ENCODE results near the gene PPARG. TPM values are rescaled to one million over a fixed set of nuclear protein-coding genes. Genes with fewer than 3 reads are reported as not detected.
A peak's percentile ranks its signal among the peaks of the same experiment; 100 is the strongest.

PPARG gene
- total RNA-seq, 1 experiment from 2014 or later, result 61.5 TPM

DNA sequence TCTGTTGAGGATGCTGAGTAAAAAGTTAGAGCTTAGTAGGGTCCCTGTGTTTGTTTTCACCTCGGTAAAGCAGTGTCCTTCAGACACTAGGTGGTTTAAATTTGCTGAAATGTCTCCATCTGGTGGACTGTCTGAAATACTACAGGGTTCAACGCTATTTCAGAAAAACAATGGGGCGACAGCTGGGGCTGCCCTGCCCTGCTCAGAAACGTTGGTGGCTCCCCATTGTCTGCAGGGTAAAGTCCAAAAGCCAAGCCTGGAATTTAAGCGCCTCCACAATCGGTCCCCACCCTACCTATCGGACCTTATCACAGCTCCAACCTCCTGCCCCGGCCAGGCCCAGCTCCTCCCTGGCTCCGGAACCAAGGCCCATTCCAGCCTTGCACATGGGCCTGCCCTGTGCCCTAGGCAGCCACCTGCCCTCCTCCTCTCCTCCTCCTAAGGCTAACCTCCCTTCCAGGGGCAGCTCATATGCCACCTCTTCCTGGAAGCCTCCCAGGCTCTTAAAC lies 191.1 kb downstream of the PPARG start:
- no peak for DNase-seq
- BruUV-seq (replicated peaks), result no TSS peak

DNA sequence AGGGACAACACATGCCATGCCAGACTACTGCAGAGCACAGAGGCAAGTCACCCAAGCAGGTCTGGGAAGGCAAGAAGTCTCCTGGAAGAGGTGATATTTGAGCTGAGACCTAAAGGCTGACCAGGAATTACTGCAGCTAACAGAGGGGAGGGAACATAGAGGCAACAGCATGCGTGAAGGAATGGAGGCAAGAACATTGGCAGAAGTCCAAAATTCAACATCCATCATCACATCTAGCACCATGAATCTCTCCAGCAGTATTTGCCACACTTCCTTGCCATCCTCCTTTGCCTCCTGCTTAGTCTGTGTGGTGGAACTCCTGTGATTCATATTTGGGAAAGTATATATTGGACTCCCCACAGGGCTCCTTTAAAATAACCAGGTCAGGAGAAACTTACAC lies 194.5 kb downstream of the PPARG start:
- H3K27ac ChIP-seq, result peak overlapping the region; percentile 34
- H3K36me3 ChIP-seq (ENCODE audit: low read depth), result peaks cover 18% of the 10 kb centered on the region
- H3K4me1 ChIP-seq (replicated peaks; ENCODE audit: insufficient read depth), result peaks cover 43% of the 10 kb centered on the region
- H3K79me2 ChIP-seq (ENCODE audit: low read depth), result peaks cover 52% of the 10 kb centered on the region
- intact Hi-C loops (cut with micrococcal nuclease; ENCODE audit: unreplicated experiment), result loop anchor here (5.0 kb wide), 3 partner anchors 74 to 409 kb away; partner anchors contain the start of gene MKRN2
- peak overlapping the region; percentile 78 for H3K4me3 ChIP-seq
- peak overlapping the region; percentile 67 for H2AFZ ChIP-seq
- TF ChIP-seq, protein P1, sequence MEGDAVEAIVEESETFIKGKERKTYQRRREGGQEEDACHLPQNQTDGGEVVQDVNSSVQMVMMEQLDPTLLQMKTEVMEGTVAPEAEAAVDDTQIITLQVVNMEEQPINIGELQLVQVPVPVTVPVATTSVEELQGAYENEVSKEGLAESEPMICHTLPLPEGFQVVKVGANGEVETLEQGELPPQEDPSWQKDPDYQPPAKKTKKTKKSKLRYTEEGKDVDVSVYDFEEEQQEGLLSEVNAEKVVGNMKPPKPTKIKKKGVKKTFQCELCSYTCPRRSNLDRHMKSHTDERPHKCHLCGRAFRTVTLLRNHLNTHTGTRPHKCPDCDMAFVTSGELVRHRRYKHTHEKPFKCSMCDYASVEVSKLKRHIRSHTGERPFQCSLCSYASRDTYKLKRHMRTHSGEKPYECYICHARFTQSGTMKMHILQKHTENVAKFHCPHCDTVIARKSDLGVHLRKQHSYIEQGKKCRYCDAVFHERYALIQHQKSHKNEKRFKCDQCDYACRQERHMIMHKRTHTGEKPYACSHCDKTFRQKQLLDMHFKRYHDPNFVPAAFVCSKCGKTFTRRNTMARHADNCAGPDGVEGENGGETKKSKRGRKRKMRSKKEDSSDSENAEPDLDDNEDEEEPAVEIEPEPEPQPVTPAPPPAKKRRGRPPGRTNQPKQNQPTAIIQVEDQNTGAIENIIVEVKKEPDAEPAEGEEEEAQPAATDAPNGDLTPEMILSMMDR (conservative IDR thresholded peaks at IDR 0.05), result no peak
- no peak for TF ChIP-seq EZH2 (IDR thresholded peaks at IDR 0.05; ENCODE audit: low read depth)
- ChIA-PET POLR2A (ENCODE audit: unreplicated experiment) (no interaction called here), CTCF (interaction anchor here (0.6 to 1.4 kb wide), 2 partner anchors 25 to 46 kb away, joined by 3 to 8 read pairs; no protein-coding TSS in a partner anchor)
- peak overlapping the region; percentile 80 for H3K4me2 ChIP-seq
- H3K27me3 ChIP-seq (ENCODE audit: insufficient read depth, low read depth), result no peaks in the 10 kb centered on the region
- H3F3A ChIP-seq (ENCODE audit: insufficient read depth, low read depth), result peaks cover 34% of the 10 kb centered on the region
- no peak for DNase-seq
- no peaks in the 10 kb centered on the region for H3K9me3 ChIP-seq (ENCODE audit: insufficient read depth, low read depth)
- no peaks in the 10 kb centered on the region for H4K20me1 ChIP-seq (ENCODE audit: insufficient read depth)
- no TSS peak for BruUV-seq (replicated peaks)
- H3K9me2 ChIP-seq (ENCODE audit: insufficient read depth), result no peaks in the 10 kb centered on the region

More for the DNA sequence above, 191.1 kb downstream of the PPARG start:
- H3K36me3 ChIP-seq (ENCODE audit: low read depth), result no peaks in the 10 kb centered on the region
- TF ChIP-seq, protein P1 (conservative IDR thresholded peaks at IDR 0.05), result peak; percentile 94
- no peak for TF ChIP-seq EZH2 (IDR thresholded peaks at IDR 0.05; ENCODE audit: low read depth)
- intact Hi-C loops (cut with micrococcal nuclease; ENCODE audit: unreplicated experiment), result loop anchor here (1.0 to 5.0 kb wide), 8 partner anchors 35 to 412 kb away; partner anchors contain the start of genes MKRN2 and PPARG
- no peak overlapping the region for H3K4me3 ChIP-seq
- peak overlapping the region; percentile 27 for H3K4me2 ChIP-seq
- POLR2A ChIA-PET (ENCODE audit: unreplicated experiment), result interaction anchor here (0.6 kb wide), 1 partner anchor 208 kb away, joined by 10 read pairs; no protein-coding TSS in a partner anchor
- peaks cover 18% of the 10 kb centered on the region for H3K79me2 ChIP-seq (ENCODE audit: low read depth)
- H3K9me3 ChIP-seq (ENCODE audit: insufficient read depth, low read depth), result no peaks in the 10 kb centered on the region
- H3K27ac ChIP-seq, result peak overlapping the region; percentile 82
- peaks cover 65% of the 10 kb centered on the region for H3K4me1 ChIP-seq (replicated peaks; ENCODE audit: insufficient read depth)
- no peaks in the 10 kb centered on the region for H3K9me2 ChIP-seq (ENCODE audit: insufficient read depth)
- no peaks in the 10 kb centered on the region for H4K20me1 ChIP-seq (ENCODE audit: insufficient read depth)
- CTCF ChIA-PET, result interaction anchor here (0.5 to 1.7 kb wide), 14 partner anchors 44 to 355 kb away, joined by 3 to 10 read pairs (median 4); no protein-coding TSS in a partner anchor
- H3F3A ChIP-seq (ENCODE audit: insufficient read depth, low read depth), result peaks cover 50% of the 10 kb centered on the region
- H2AFZ ChIP-seq, result 0 out of 2 replicates have a peak overlapping the region, but pooled peaks have one; percentile 32
- no peaks in the 10 kb centered on the region for H3K27me3 ChIP-seq (ENCODE audit: insufficient read depth, low read depth)

DNA sequence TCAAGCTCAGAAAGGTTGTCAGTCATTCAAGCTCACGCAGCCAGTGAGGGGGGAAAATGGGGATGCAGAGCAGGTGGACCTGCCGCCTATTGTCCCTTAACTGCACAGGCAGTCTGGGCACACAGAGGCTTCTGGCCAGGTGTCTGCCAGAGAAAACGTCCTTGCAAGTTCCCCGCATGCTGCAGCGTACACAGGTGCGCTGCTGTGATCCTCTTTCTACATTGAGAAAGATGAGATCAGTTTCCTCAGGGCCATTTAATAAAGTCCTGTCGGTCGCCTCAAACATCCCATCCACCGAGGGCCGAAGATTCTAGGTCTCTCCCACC lies 195.0 kb downstream of the PPARG start:
- H3K27ac ChIP-seq, result peak overlapping the region; percentile 34
- peaks cover 39% of the 10 kb centered on the region for H3K4me1 ChIP-seq (replicated peaks; ENCODE audit: insufficient read depth)
- TSS peak; percentile 91 for BruUV-seq (replicated peaks)

More for the DNA sequence above, 195.0 kb downstream of the PPARG start:
- TF ChIP-seq, protein P1 (conservative IDR thresholded peaks at IDR 0.05), result no peak
- TF ChIP-seq EZH2 (IDR thresholded peaks at IDR 0.05; ENCODE audit: low read depth), result no peak
- peak overlapping the region; percentile 78 for H3K4me3 ChIP-seq
- peak overlapping the region; percentile 67 for H2AFZ ChIP-seq
- intact Hi-C loops (cut with micrococcal nuclease; ENCODE audit: unreplicated experiment), result loop anchor here (5.0 kb wide), 3 partner anchors 73 to 408 kb away; partner anchors contain the start of gene MKRN2
- POLR2A ChIA-PET (ENCODE audit: unreplicated experiment), result interaction anchor here (0.5 to 0.7 kb wide), 2 partner anchors 78 to 274 kb away, joined by 3 read pairs; no protein-coding TSS in a partner anchor
- peak overlapping the region; percentile 80 for H3K4me2 ChIP-seq
- peaks cover 34% of the 10 kb centered on the region for H3F3A ChIP-seq (ENCODE audit: insufficient read depth, low read depth)
- no peak for DNase-seq
- no peaks in the 10 kb centered on the region for H4K20me1 ChIP-seq (ENCODE audit: insufficient read depth)
- no peaks in the 10 kb centered on the region for H3K9me2 ChIP-seq (ENCODE audit: insufficient read depth)
- H3K27me3 ChIP-seq (ENCODE audit: insufficient read depth, low read depth), result no peaks in the 10 kb centered on the region
- peaks cover 23% of the 10 kb centered on the region for H3K36me3 ChIP-seq (ENCODE audit: low read depth)
- CTCF ChIA-PET, result interaction anchor here (0.6 to 1.4 kb wide), 3 partner anchors 25 to 379 kb away, joined by 3 to 8 read pairs (median 3); no protein-coding TSS in a partner anchor
- H3K9me3 ChIP-seq (ENCODE audit: insufficient read depth, low read depth), result no peaks in the 10 kb centered on the region
- H3K79me2 ChIP-seq (ENCODE audit: low read depth), result peaks cover 54% of the 10 kb centered on the region

Other genes starting within 250 kb of the PPARG start
- 15.5 and 19.0 TPM in 2 replicates for gene TIMP4, start 130.2 kb upstream of the PPARG start, total RNA-seq (2021)
- gene TSEN2, start 195.4 kb downstream of the PPARG start, total RNA-seq (2021), result 22.1 and 26.8 TPM in 2 replicates